BLaER1 treated with 17β-estradiol and CSF1 and Interleukin-3, amounts not matched to agents 10 nM and 100 nM (cell line): ENCODE data around the gene UBE2E2.
"Not testable (repeated sequence)": the region's sequence is repeated elsewhere in the genome, so short reads cannot be mapped to it uniquely, and the experiment has no call there.

Experiments used
- H3K27ac ChIP-seq, 11 experiments: shearing (Covaris generic); formaldehyde crosslinking; 2 replicates each; pipeline ENCODE4 v1.8.1; 2022
- H3K27me3 ChIP-seq, 11 experiments: shearing (Covaris generic); formaldehyde crosslinking; 2 replicates each; pipeline ENCODE4 v1.8.1; 2022
- H3K36me3 ChIP-seq, 11 experiments: shearing (Covaris generic); formaldehyde crosslinking; 2 replicates each; pipeline ENCODE4 v1.8.1; 2022
- H3K4me1 ChIP-seq, 10 experiments: shearing (Covaris generic); formaldehyde crosslinking; 2 replicates each; pipeline ENCODE4 v1.8.1; 2022
- H3K4me2 ChIP-seq, 11 experiments: shearing (Covaris generic); formaldehyde crosslinking; 2 replicates each; pipeline ENCODE4 v1.8.1; 2022
- H3K4me3 ChIP-seq, 10 experiments: shearing (Covaris generic); formaldehyde crosslinking; 2 replicates each; pipeline ENCODE4 v1.8.1; 2022
- H3K9ac ChIP-seq, 11 experiments: shearing (Covaris generic); formaldehyde crosslinking; 2 replicates each; pipeline ENCODE4 v1.8.1; 2022
- H3K9me3 ChIP-seq, 11 experiments: shearing (Covaris generic); formaldehyde crosslinking; replicated peaks in 1 of 11; 2 replicates each; pipeline ENCODE4 v1.8.1; 2022
- H4K20me1 ChIP-seq, 11 experiments: shearing (Covaris generic); formaldehyde crosslinking; 2 replicates each; pipeline ENCODE4 v1.8.1; 2022
- Cebpa-rat ChIP-seq, 11 experiments: shearing (Covaris generic); IDR thresholded peaks; 2 replicates each; pipeline ENCODE4 v1.8.1; 2022

UBE2E2 gene

GRCh38 chr3:23344886-23345285 lies 141.8 kb downstream of the UBE2E2 start:
- peaks cover 14 to 25% (median 19%) of the 10 kb centered on the region in 10 experiments for H3K4me1 ChIP-seq
- TF ChIP-seq Cebpa-rat (IDR thresholded peaks at IDR 0.05): no peak
- peaks cover 17 to 29% (median 21%) of the 10 kb centered on the region in 11 experiments for H3K9me3 ChIP-seq
- no peak overlapping the region for H3K9ac ChIP-seq
- peaks cover 0 to 12% (median 7%) of the 10 kb centered on the region in 11 experiments; a peak in 7 of 22 replicates for H3K36me3 ChIP-seq
- no peak overlapping the region for H3K4me3 ChIP-seq
- no peak overlapping the region for H3K4me2 ChIP-seq
- peaks cover 0 to 64% (median 0%) of the 10 kb centered on the region in 11 experiments; a peak in 6 of 22 replicates for H4K20me1 ChIP-seq
- H3K27me3 ChIP-seq: no peaks in the 10 kb centered on the region
- no peak overlapping the region for H3K27ac ChIP-seq

- Histone ChIP-seq H4K20me1 (peaks cover 0 to 19% (median 0%) of the 10 kb centered on the region in 11 experiments; a peak in 4 of 22 replicates), H3K9me3 (peaks cover 17 to 33% (median 22%) of the 10 kb centered on the region in 11 experiments), H3K36me3 (peaks cover 0 to 12% (median 7%) of the 10 kb centered on the region in 11 experiments; a peak in 7 of 22 replicates)
- not testable (repeated sequence) for H3K9ac ChIP-seq, H3K4me3 ChIP-seq, H3K4me2 ChIP-seq, H3K27ac ChIP-seq, H3K27me3 ChIP-seq, H3K4me1 ChIP-seq
These were observed 146.3 kb downstream of the UBE2E2 start for GRCh38 chr3:23349444-23349843.

DNA sequence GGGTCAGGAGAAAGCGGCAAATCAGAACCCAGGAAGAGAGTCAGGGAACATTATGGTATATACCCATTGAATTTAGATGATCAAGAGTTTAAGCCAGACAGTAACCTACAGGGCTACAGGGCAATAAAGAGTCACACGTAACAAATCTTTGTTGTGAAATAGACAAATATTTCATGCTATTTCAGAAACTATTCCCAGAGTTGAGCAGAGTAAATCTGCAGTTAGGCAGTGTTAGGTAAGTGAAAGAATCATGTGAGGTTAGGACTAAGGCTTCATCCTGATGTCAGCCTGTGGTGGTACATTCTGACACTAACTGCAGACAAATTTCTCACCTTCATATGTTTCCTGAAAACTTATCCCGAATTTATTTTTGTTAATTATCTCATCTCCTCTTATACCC lies 153.0 kb downstream of the UBE2E2 start:
- TF ChIP-seq Cebpa-rat (IDR thresholded peaks at IDR 0.05): no peak
- Histone ChIP-seq H3K4me2 (no peak overlapping the region), H4K20me1 (peaks cover 0 to 34% (median 0%) of the 10 kb centered on the region in 11 experiments; a peak in 4 of 22 replicates), H3K9ac (no peak overlapping the region), H3K27me3 (no peaks in the 10 kb centered on the region), H3K36me3 (no peaks in the 10 kb centered on the region), H3K9me3 (peaks cover 0 to 7% (median 0%) of the 10 kb centered on the region in 11 experiments; a peak in 6 of 22 replicates), H3K4me3 (no peak overlapping the region), H3K27ac (no peak overlapping the region), H3K4me1 (no peaks in the 10 kb centered on the region)

DNA sequence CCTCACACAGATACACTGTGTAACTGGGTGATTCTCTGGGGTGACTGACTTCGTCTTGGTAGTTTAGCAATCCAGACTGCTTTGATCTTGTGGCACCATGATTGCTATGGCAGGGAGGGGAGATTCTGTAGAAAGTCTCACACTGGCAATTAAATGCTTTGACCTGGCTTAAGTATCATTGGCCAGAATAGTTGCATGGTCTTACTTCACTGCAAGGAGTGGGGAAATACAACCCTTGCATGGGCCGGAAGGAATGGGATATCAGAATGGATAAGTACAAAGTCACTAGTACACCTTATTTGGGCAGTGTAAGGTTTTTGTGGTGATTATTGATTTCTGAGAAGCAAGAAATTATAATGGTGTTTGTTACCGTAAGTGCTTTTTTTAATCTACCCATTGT lies 153.8 kb downstream of the UBE2E2 start:
- TF ChIP-seq Cebpa-rat (IDR thresholded peaks at IDR 0.05): no peak
- no peaks in the 10 kb centered on the region for H3K27me3 ChIP-seq
- peaks cover 0 to 13% (median 1%) of the 10 kb centered on the region in 11 experiments; a peak in 13 of 22 replicates for H3K9me3 ChIP-seq
- H3K4me1 ChIP-seq: no peaks in the 10 kb centered on the region
- peaks cover 0 to 34% (median 0%) of the 10 kb centered on the region in 11 experiments; a peak in 4 of 22 replicates for H4K20me1 ChIP-seq
- no peak overlapping the region for H3K27ac ChIP-seq
- H3K36me3 ChIP-seq: no peaks in the 10 kb centered on the region; a peak in 1 of 22 replicates
- H3K9ac ChIP-seq: no peak overlapping the region
- H3K4me2 ChIP-seq: no peak overlapping the region
- H3K4me3 ChIP-seq: no peak overlapping the region

DNA sequence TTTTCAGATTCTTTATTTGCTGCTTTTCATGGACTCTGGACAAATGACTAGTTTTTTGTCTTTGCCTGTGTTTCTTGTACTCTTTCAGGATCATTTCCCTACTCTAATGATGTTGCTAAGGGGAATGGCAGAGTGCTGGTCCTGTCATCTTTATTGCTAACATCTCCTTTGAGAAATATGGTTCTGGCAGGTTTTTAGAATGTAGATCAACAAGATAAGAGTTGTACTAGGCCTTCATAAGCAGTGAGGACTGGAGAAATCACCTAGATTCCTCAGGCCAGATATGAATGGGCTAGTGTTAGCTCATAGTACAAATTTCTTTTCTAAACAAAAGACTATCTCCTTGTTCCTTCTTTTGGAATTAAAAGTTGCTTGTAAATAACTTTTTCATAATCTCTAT lies 156.0 kb downstream of the UBE2E2 start:
- H4K20me1 ChIP-seq: peaks cover 0 to 34% (median 0%) of the 10 kb centered on the region in 11 experiments; a peak in 4 of 22 replicates
- no peak for TF ChIP-seq Cebpa-rat (IDR thresholded peaks at IDR 0.05)
- H3K27ac ChIP-seq: no peak overlapping the region
- H3K4me1 ChIP-seq: no peaks in the 10 kb centered on the region
- no peaks in the 10 kb centered on the region for H3K27me3 ChIP-seq
- no peak overlapping the region for H3K9ac ChIP-seq
- H3K36me3 ChIP-seq: peaks cover 0 to 4% (median 0%) of the 10 kb centered on the region in 11 experiments; a peak in 1 of 22 replicates
- peaks cover 20 to 34% (median 22%) of the 10 kb centered on the region in 11 experiments for H3K9me3 ChIP-seq
- no peak overlapping the region for H3K4me2 ChIP-seq
- H3K4me3 ChIP-seq: no peak overlapping the region

- no peak for TF ChIP-seq Cebpa-rat (IDR thresholded peaks at IDR 0.05)
- Histone ChIP-seq H4K20me1 (peaks cover 0 to 37% (median 0%) of the 10 kb centered on the region in 11 experiments; a peak in 4 of 22 replicates), H3K4me2 (peak overlapping the region in 1 of 11 experiments; percentile 5; a peak in 2 of 22 replicates), H3K27ac (no peak overlapping the region), H3K4me3 (no peak overlapping the region), H3K36me3 (peaks cover 0 to 4% (median 0%) of the 10 kb centered on the region in 11 experiments; a peak in 1 of 22 replicates), H3K9me3 (peaks cover 32 to 53% (median 38%) of the 10 kb centered on the region in 11 experiments), H3K4me1 (peaks cover 0 to 20% (median 9%) of the 10 kb centered on the region in 10 experiments; a peak in 16 of 20 replicates), H3K27me3 (no peaks in the 10 kb centered on the region), H3K9ac (no peak overlapping the region)
These were observed 161.9 kb downstream of the UBE2E2 start for GRCh38 chr3:23365066-23365465.

GRCh38 chr3:23368731-23369130 lies 165.6 kb downstream of the UBE2E2 start:
- Histone ChIP-seq H3K4me2 (no peak overlapping the region), H3K9me3 (peaks cover 13 to 29% (median 19%) of the 10 kb centered on the region in 11 experiments; a peak in 20 of 22 replicates), H3K4me3 (no peak overlapping the region), H3K9ac (no peak overlapping the region), H3K36me3 (no peaks in the 10 kb centered on the region), H3K27me3 (no peaks in the 10 kb centered on the region), H3K4me1 (peaks cover 0 to 20% (median 9%) of the 10 kb centered on the region in 10 experiments; a peak in 16 of 20 replicates), H4K20me1 (peaks cover 0 to 68% (median 0%) of the 10 kb centered on the region in 11 experiments; a peak in 5 of 22 replicates), H3K27ac (no peak overlapping the region)
- TF ChIP-seq Cebpa-rat (IDR thresholded peaks at IDR 0.05): no peak

DNA sequence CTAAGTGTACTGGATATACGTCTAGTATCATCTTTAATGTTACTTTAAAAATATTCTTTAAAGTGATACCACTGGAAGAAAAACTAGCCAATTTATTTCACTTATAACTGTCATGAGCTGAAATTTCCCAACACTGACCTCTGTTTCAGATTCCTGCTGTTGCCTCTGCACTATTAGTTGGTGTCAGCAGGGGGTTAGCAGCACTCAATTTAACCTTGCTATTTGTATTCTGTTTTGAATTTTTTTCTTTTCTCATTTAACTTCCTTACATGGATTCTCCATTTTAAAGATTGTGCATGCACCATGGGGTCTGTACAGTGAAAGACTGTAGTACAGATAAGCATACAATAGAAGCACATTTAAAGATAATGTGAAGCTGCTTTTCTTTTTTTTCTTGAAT lies 169.2 kb downstream of the UBE2E2 start:
- Histone ChIP-seq H3K4me2 (no peak overlapping the region), H3K4me3 (no peak overlapping the region), H3K36me3 (no peaks in the 10 kb centered on the region), H3K9ac (no peak overlapping the region), H3K27ac (no peak overlapping the region), H4K20me1 (peaks cover 0 to 99% (median 5%) of the 10 kb centered on the region in 11 experiments; a peak in 11 of 22 replicates), H3K9me3 (no peaks in the 10 kb centered on the region), H3K4me1 (peaks cover 9 to 21% (median 14%) of the 10 kb centered on the region in 10 experiments), H3K27me3 (no peaks in the 10 kb centered on the region)
- no peak for TF ChIP-seq Cebpa-rat (IDR thresholded peaks at IDR 0.05)

GRCh38 chr3:23376516-23377248 lies 173.6 kb downstream of the UBE2E2 start:
- Histone ChIP-seq H3K27me3 (no peaks in the 10 kb centered on the region), H3K9ac (no peak overlapping the region), H3K27ac (no peak overlapping the region), H3K4me2 (peak overlapping the region; percentile 13 to 78 (median 64); a peak in 20 of 22 replicates), H3K4me1 (peaks cover 18 to 28% (median 24%) of the 10 kb centered on the region in 10 experiments), H3K9me3 (no peaks in the 10 kb centered on the region; a peak in 1 of 22 replicates), H4K20me1 (peaks cover 0 to 94% (median 6%) of the 10 kb centered on the region in 11 experiments; a peak in 11 of 22 replicates), H3K4me3 (no peak overlapping the region), H3K36me3 (no peaks in the 10 kb centered on the region)
- TF ChIP-seq Cebpa-rat (IDR thresholded peaks at IDR 0.05): no peak
